T-cell (primary cell): ENCODE data around the gene CCDC54. TPM values are rescaled to one million over a fixed set of nuclear protein-coding genes. Genes with fewer than 3 reads are reported as not detected.

Experiments used
- ATAC-seq, 4 experiments: fragments of 200-7000 bp in 3 of 4; fragments of 150-1000 bp in 1 of 4; cut with Tn5 transposase; replicated peaks in 1 of 4; 1 replicate in 3 of 4; 2 replicates in 1 of 4; pipeline ENCODE4 v1.10.0; 2021; ENCODE audit warnings: moderate library complexity in 3 of 4, mild to moderate bottlenecking in 2 of 4, moderate number of reproducible peaks in 1 of 4
- CTCF ChIA-PET, 2 donors: fragments of 300-600 bp; sonication (Branson Sonifier 250); formaldehyde crosslinking; loops; one replicate each; lab custom pipeline; 2022; ENCODE audit warnings: antibody characterized with exemption in 2 of 2; lab: Charles Lee
- POLR2A ChIA-PET, 2 donors: fragments of 300-600 bp; sonication (Branson Sonifier 250); formaldehyde crosslinking; loops; one replicate each; lab custom pipeline; 2022; ENCODE audit warnings: antibody characterized with exemption in 2 of 2; lab: Charles Lee
- DNase-seq, 35 experiments: peaks; one replicate each; pipeline versions ENCODE4 v3.0.0 to v3.0.0-alpha.2; 2013 to 2023
- H3K27ac ChIP-seq: one replicate; pipeline ENCODE4 v1.5.1; 2013; ENCODE audit warnings: low read length
- H3K27me3 ChIP-seq, 2 experiments: replicated peaks in 1 of 2; 1 replicate in 1 of 2; 2 replicates in 1 of 2; pipeline versions ENCODE4 v1.6.1 to v1.7.0; 2013; ENCODE audit warnings: low read length in 1 of 2, mixed read lengths in 1 of 2; ENCODE audit not compliant: control insufficient read depth in 2 of 2, insufficient read depth in 2 of 2; ENCODE audit errors: extremely low read depth in 1 of 2
- H3K36me3 ChIP-seq, 2 donors: 1 replicate in 1 of 2; 2 replicates in 1 of 2; pipeline versions ENCODE4 v1.6.1 to v1.7.0; 2013; ENCODE audit warnings: low read length in 1 of 2; ENCODE audit not compliant: control insufficient read depth in 2 of 2, insufficient read depth in 1 of 2; ENCODE audit errors: extremely low read depth in 1 of 2
- H3K4me1 ChIP-seq, 2 experiments: 1 replicate in 1 of 2; 2 replicates in 1 of 2; pipeline versions ENCODE4 v1.6.1 to v1.7.0; 2013; ENCODE audit warnings: low read length in 2 of 2, mixed read lengths in 1 of 2; ENCODE audit not compliant: insufficient read depth in 2 of 2, control insufficient read depth in 1 of 2; ENCODE audit errors: extremely low read depth in 1 of 2
- H3K4me3 ChIP-seq, 2 donors: 1 replicate in 1 of 2; 2 replicates in 1 of 2; pipeline versions ENCODE4 v1.5.1 to v1.7.0; 2013; ENCODE audit warnings: mild to moderate bottlenecking in 2 of 2, low read length in 1 of 2, moderate library complexity in 1 of 2; ENCODE audit not compliant: control insufficient read depth in 1 of 2; ENCODE audit errors: extremely low read depth in 1 of 2
- H3K9me3 ChIP-seq: 2 replicates; pipeline ENCODE4 v1.7.0; 2013
- H3K27ac Mint-ChIP-seq, 2 donors: one replicate each; pipeline ENCODE4 v1.8.0; 2020 to 2021; ENCODE audit warnings: mild to moderate bottlenecking in 2 of 2, mixed read lengths in 2 of 2
- H3K27me3 Mint-ChIP-seq, 2 donors: one replicate each; pipeline ENCODE4 v1.8.0; 2021 to 2022; ENCODE audit warnings: mixed read lengths in 2 of 2
- H3K36me3 Mint-ChIP-seq: one replicate; pipeline ENCODE4 v1.8.0; 2021; ENCODE audit warnings: mixed read lengths
- H3K4me1 Mint-ChIP-seq, 3 donors: one replicate each; pipeline ENCODE4 v1.8.0; 2020 to 2022; ENCODE audit warnings: mixed read lengths in 3 of 3, mild to moderate bottlenecking in 1 of 3
- H3K4me3 Mint-ChIP-seq, 3 donors: one replicate each; pipeline ENCODE4 v1.8.0; 2020 to 2022; ENCODE audit warnings: mild to moderate bottlenecking in 3 of 3, mixed read lengths in 3 of 3, moderate library complexity in 3 of 3
- H3K9me3 Mint-ChIP-seq, 3 donors: one replicate each; pipeline ENCODE4 v1.8.0; 2020 to 2022; ENCODE audit warnings: mixed read lengths in 3 of 3
- WGBS: methylation state at CpG from one replicate; pipeline ENCODE4 v1.1.5; 2013; ENCODE audit warnings: missing lambda C conversion rate; ENCODE audit not compliant: insufficient coverage; 5-methylcytosine and 5-hydroxymethylcytosine counted together
- total RNA-seq, 35 experiments: library from RNA in 6 of 35; stranded (reverse) in 6 of 35; fragments of 120-200 nt in 1 of 35; gene quantifications; one replicate each; pipeline versions ENCODE4 v1.2.1 to v1.2.4 and lab custom pipeline; 2013 to 2026

CCDC54 gene
- total RNA-seq, 5 donors from 2014 or later (not counting 1 experiment from before 2014, with no cell fraction given) = not detected

DNA sequence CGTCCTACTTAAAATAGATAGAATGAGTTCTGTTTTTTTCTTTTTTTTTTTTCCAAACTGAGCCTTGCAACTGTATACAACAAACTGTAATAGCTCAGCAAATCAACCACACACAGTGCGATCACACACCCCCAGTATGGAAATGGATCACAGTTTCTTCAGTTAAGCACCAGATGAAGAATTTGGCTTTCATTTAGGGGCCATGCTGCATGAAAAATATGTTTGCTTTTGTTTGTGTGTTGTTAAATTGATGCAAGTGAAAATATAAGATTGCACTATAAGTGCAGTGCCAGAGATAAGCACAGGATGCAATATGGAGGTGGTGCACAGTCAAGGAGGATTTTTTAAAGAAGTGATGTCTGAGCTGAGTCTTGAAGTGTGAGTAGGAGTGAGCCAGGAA is 17.8 kb downstream of the CCDC54 start:
- Histone ChIP-seq H3K9me3 (no peaks in the 10 kb centered on the region), H3K36me3 (no peaks in the 10 kb centered on the region), H3K27me3 (no peaks in the 10 kb centered on the region), H3K4me1 (no peaks in the 10 kb centered on the region), H3K27ac (no peak overlapping the region), H3K4me3 (no peak overlapping the region)
- Mint-ChIP-seq H3K27me3 (peaks cover 4 to 10% of the 10 kb centered on the region in 2 donors), H3K36me3 (no peaks in the 10 kb centered on the region), H3K4me1 (no peaks in the 10 kb centered on the region), H3K27ac (no peak overlapping the region), H3K4me3 (no peak overlapping the region), H3K9me3 (no peaks in the 10 kb centered on the region)
- WGBS = no CpG with 5 or more reads among the region's 2 CpGs
- POLR2A ChIA-PET = no interaction called here
- CTCF ChIA-PET = no interaction called here
- ATAC-seq (no peak), DNase-seq (no peak)

GRCh38 chr3:107401301-107401700 is 24.1 kb downstream of the CCDC54 start:
- no CpG with 5 or more reads among the region's 1 CpG for WGBS
- ChIA-PET CTCF (interaction anchor here in 1 of 2 donors (0.7 kb wide), 1 partner anchor 8 kb away, joined by 3 read pairs; no protein-coding TSS in a partner anchor), POLR2A (no interaction called here)
- H3K36me3 Mint-ChIP-seq = no peaks in the 10 kb centered on the region
- H3K36me3 ChIP-seq = no peaks in the 10 kb centered on the region
- H3K27ac Mint-ChIP-seq = no peak overlapping the region
- no peaks in the 10 kb centered on the region for H3K9me3 Mint-ChIP-seq
- no peak overlapping the region for H3K27ac ChIP-seq
- H3K4me3 ChIP-seq = no peak overlapping the region
- no peak for DNase-seq
- H3K4me1 Mint-ChIP-seq = no peaks in the 10 kb centered on the region
- H3K27me3 Mint-ChIP-seq = peaks cover 4 to 10% of the 10 kb centered on the region in 2 donors
- H3K9me3 ChIP-seq = no peaks in the 10 kb centered on the region
- no peak for ATAC-seq
- H3K27me3 ChIP-seq = no peaks in the 10 kb centered on the region
- H3K4me3 Mint-ChIP-seq = no peak overlapping the region
- H3K4me1 ChIP-seq = no peaks in the 10 kb centered on the region

DNA sequence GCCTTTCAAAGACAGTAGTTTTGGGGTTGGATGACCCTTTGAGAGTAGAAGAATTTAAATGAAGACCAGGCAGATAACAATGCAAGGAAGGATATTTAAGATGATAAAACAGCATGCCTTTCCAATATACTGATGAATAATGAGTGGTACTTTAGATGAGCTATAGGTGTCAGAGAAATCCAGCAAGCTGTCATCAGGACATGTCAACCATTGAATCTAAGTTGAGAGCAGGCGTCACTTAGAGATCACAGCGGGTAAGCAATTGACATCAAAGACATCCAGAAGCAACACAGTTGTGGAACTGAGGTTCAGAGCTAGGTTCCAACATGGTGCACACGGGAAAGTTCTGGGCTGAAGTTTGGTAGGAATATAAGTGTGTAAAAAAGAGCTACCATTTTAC is 25.0 kb downstream of the CCDC54 start:
- H3K9me3 ChIP-seq = no peaks in the 10 kb centered on the region
- H3K4me1 ChIP-seq = no peaks in the 10 kb centered on the region
- CTCF ChIA-PET = no interaction called here
- Mint-ChIP-seq H3K4me3 (no peak overlapping the region), H3K4me1 (no peaks in the 10 kb centered on the region), H3K9me3 (no peaks in the 10 kb centered on the region), H3K27ac (no peak overlapping the region), H3K36me3 (no peaks in the 10 kb centered on the region), H3K27me3 (peaks cover 3 to 9% of the 10 kb centered on the region in 2 donors)
- no peaks in the 10 kb centered on the region for H3K27me3 ChIP-seq
- POLR2A ChIA-PET = no interaction called here
- WGBS = 100% methylated on average over 1 of the region's 3 CpGs
- no peak for DNase-seq
- no peak overlapping the region for H3K4me3 ChIP-seq
- H3K27ac ChIP-seq = no peak overlapping the region
- no peak for ATAC-seq
- no peaks in the 10 kb centered on the region for H3K36me3 ChIP-seq

- no peaks in the 10 kb centered on the region for H3K9me3 ChIP-seq
- WGBS = no CpG with 5 or more reads among the region's 3 CpGs
- no peak overlapping the region for H3K4me3 ChIP-seq
- H3K27me3 Mint-ChIP-seq = peaks cover 0 to 3% of the 10 kb centered on the region in 2 donors
- H3K27ac ChIP-seq = no peak overlapping the region
- peaks cover 4% of the 10 kb centered on the region for H3K36me3 Mint-ChIP-seq
- no peaks in the 10 kb centered on the region for H3K4me1 Mint-ChIP-seq
- no peak overlapping the region for H3K27ac Mint-ChIP-seq
- DNase-seq = no peak
- peaks cover 0 to 8% of the 10 kb centered on the region in 2 experiments for H3K27me3 ChIP-seq
- POLR2A ChIA-PET = no interaction called here
- peaks cover 0 to 10% (median 3%) of the 10 kb centered on the region in 3 donors for H3K9me3 Mint-ChIP-seq
- ATAC-seq = no peak
- CTCF ChIA-PET = interaction anchor here in 1 of 2 donors (1.0 kb wide), 1 partner anchor 161 kb away, joined by 3 read pairs; no protein-coding TSS in a partner anchor
- no peaks in the 10 kb centered on the region for H3K36me3 ChIP-seq
- no peak overlapping the region for H3K4me3 Mint-ChIP-seq
- H3K4me1 ChIP-seq = no peaks in the 10 kb centered on the region
Measured at GRCh38 chr3:107404727-107405469, 27.7 kb downstream of the CCDC54 start.

- POLR2A ChIA-PET = interaction anchor here in 1 of 2 donors (0.6 kb wide), 1 partner anchor 114 kb away, joined by 4 read pairs; no protein-coding TSS in a partner anchor
- Mint-ChIP-seq H3K4me3 (no peak overlapping the region), H3K9me3 (peaks cover 0 to 18% (median 3%) of the 10 kb centered on the region in 3 donors), H3K27ac (no peak overlapping the region), H3K36me3 (peaks cover 9% of the 10 kb centered on the region), H3K4me1 (no peaks in the 10 kb centered on the region), H3K27me3 (peaks cover 0 to 3% of the 10 kb centered on the region in 2 donors)
- CTCF ChIA-PET = interaction anchor here (0.6 to 1.0 kb wide), 3 partner anchors 13 to 177 kb away, joined by 3 to 5 read pairs (median 4); no protein-coding TSS in a partner anchor
- DNase-seq (no peak), ATAC-seq (no peak)
- Histone ChIP-seq H3K9me3 (no peaks in the 10 kb centered on the region), H3K4me1 (no peaks in the 10 kb centered on the region), H3K27ac (no peak overlapping the region), H3K4me3 (no peak overlapping the region), H3K36me3 (no peaks in the 10 kb centered on the region), H3K27me3 (peaks cover 0 to 8% of the 10 kb centered on the region in 2 experiments)
- 80% methylated on average over 1 of the region's 2 CpGs for WGBS
Measured at GRCh38 chr3:107407355-107407754, 30.1 kb downstream of the CCDC54 start.

GRCh38 chr3:107408513-107408912 is 31.3 kb downstream of the CCDC54 start:
- Mint-ChIP-seq H3K4me1 (peaks cover 0 to 2% (median 0%) of the 10 kb centered on the region in 3 donors), H3K27me3 (peaks cover 0 to 3% of the 10 kb centered on the region in 2 donors), H3K9me3 (peaks cover 0 to 18% (median 3%) of the 10 kb centered on the region in 3 donors), H3K36me3 (peaks cover 9% of the 10 kb centered on the region), H3K4me3 (no peak overlapping the region), H3K27ac (no peak overlapping the region)
- no peaks in the 10 kb centered on the region for H3K4me1 ChIP-seq
- DNase-seq = no peak
- peaks cover 0 to 8% of the 10 kb centered on the region in 2 experiments for H3K27me3 ChIP-seq
- POLR2A ChIA-PET = interaction anchor here in 1 of 2 donors (0.7 kb wide), 1 partner anchor 1194 kb away, joined by 4 read pairs; no protein-coding TSS in a partner anchor
- ATAC-seq = no peak
- no peaks in the 10 kb centered on the region for H3K36me3 ChIP-seq
- CTCF ChIA-PET = interaction anchor here (0.6 to 1.8 kb wide), 3 partner anchors 13 to 584 kb away, joined by 3 to 5 read pairs (median 4); no protein-coding TSS in a partner anchor
- 100% methylated on average over 5 of the region's 5 CpGs for WGBS
- H3K27ac ChIP-seq = no peak overlapping the region
- no peaks in the 10 kb centered on the region for H3K9me3 ChIP-seq
- H3K4me3 ChIP-seq = no peak overlapping the region
